Stimulated activated CD8-positive, alpha-beta memory T cell treated with anti-CD3 and anti-CD28 coated beads, Interleukin-2, amount 100 ng/mL, for 1 hour (primary cell): ENCODE results near the gene POMC.
A peak's percentile ranks its signal among the peaks of the same experiment; 100 is the strongest.
"Not testable (repeated sequence)": the region's sequence is repeated elsewhere in the genome, so short reads cannot be mapped to it uniquely, and the experiment has no call there.

Experiments used
- DNase-seq, 2 donors: peaks; one replicate each; pipeline ENCODE4 v3.0.0-alpha.2; 2020; ENCODE audit warnings: low read depth in 2 of 2

Gene POMC

GRCh38 chr2:25168256-25169072 lies at the start of gene POMC:
POMC (minus strand) TSS chr2:25168580; CDS start chr2:25164772, 3,808 bp downstream.
- DNase-seq, result no peak

GRCh38 chr2:25218100-25218499 lies 49.7 kb upstream of the POMC start:
- no peak for DNase-seq

- peak; percentile 75 to 82 for DNase-seq
Measured at GRCh38 chr2:25215948-25216679, 47.7 kb upstream of the POMC start.

- DNase-seq, result no peak
Measured at GRCh38 chr2:25215232-25215631, 46.9 kb upstream of the POMC start.

- no peak for DNase-seq
Measured at GRCh38 chr2:25213229-25213628, 44.8 kb upstream of the POMC start.

GRCh38 chr2:25210923-25211322 lies 42.5 kb upstream of the POMC start:
- not testable (repeated sequence) for DNase-seq

- DNase-seq, result no peak
Measured at GRCh38 chr2:25207078-25207545, 38.7 kb upstream of the POMC start.

- no peak for DNase-seq
Measured at GRCh38 chr2:25204190-25204838, 35.9 kb upstream of the POMC start.

- DNase-seq, result no peak
Measured at GRCh38 chr2:25202275-25202674, 33.9 kb upstream of the POMC start.

- no peak for DNase-seq
Measured at GRCh38 chr2:25201794-25202193, 33.4 kb upstream of the POMC start.

- DNase-seq, result no peak
Measured at GRCh38 chr2:25201265-25201664, 32.9 kb upstream of the POMC start.

- no peak for DNase-seq
Measured at GRCh38 chr2:25198576-25198975, 30.2 kb upstream of the POMC start.

- no peak for DNase-seq
Measured at GRCh38 chr2:25198209-25198525, 29.8 kb upstream of the POMC start.

GRCh38 chr2:25197336-25198208 lies 29.2 kb upstream of the POMC start:
- no peak for DNase-seq

- DNase-seq, result no peak
Measured at GRCh38 chr2:25194576-25195122, 26.3 kb upstream of the POMC start.

GRCh38 chr2:25190536-25190935 lies 22.2 kb upstream of the POMC start:
- no peak for DNase-seq

- DNase-seq, result no peak
Measured at GRCh38 chr2:25188405-25188804, 20.0 kb upstream of the POMC start.

- no peak for DNase-seq
Measured at GRCh38 chr2:25187729-25188350, 19.5 kb upstream of the POMC start.

- DNase-seq, result no peak
Measured at GRCh38 chr2:25184254-25184653, 15.9 kb upstream of the POMC start.

GRCh38 chr2:25178976-25179375 lies 10.6 kb upstream of the POMC start:
- no peak for DNase-seq

- no peak for DNase-seq
Measured at GRCh38 chr2:25177211-25177611, 8.8 kb upstream of the POMC start.
